ENCODE results near the gene RHOU. TPM values are rescaled to one million over a fixed set of nuclear protein-coding genes. Genes with fewer than 3 reads are reported as not detected.

The RHOU gene
- total and polyA plus RNA-seq, 2 experiments from 2014 or later: 0.95 to 4.4 TPM

DNA sequence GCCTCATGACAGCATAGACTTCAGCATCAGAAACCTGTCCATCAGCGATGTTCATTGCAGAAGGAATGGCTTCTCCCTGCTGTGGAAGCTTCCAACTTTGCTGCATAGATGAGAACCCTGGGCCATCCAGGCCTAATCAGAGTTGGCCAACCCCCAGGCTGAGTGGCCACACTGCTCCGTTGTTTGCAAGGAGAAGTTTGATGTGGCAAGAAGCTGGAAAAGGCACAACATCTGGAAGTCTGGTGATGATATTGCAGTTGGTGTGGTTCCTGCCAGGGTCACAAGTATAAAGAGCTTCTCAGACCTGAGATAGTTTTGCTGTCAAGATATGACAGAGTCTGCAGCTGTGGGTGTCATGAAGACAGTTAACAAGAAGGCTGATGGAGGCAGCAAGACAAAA is 41.2 kb downstream of the RHOU start:
- H3K4me3 ChIP-seq: no peak overlapping the region
- H3K9me2 ChIP-seq (ENCODE audit: insufficient read depth): no peaks in the 10 kb centered on the region
- H3F3A ChIP-seq (replicated peaks; ENCODE audit: low read depth): no peaks in the 10 kb centered on the region
- TF ChIP-seq ZNF331 (CRISPR knock-in tag; IDR thresholded peaks at IDR 0.05; ENCODE audit: low read depth) (no peak), JUNB (IDR thresholded peaks at IDR 0.05; ENCODE audit: unreplicated experiment) (no peak), NANOG (IDR thresholded peaks at IDR 0.05; ENCODE audit: borderline replicate concordance) (no peak), POLR2AphosphoS5 (IDR thresholded peaks at IDR 0.05; ENCODE audit: low read depth) (no peak), EZH2phosphoT487 (IDR thresholded peaks at IDR 0.05; ENCODE audit: unreplicated experiment) (no peak), ZNF114 (CRISPR knock-in tag; IDR thresholded peaks at IDR 0.05) (no peak), EZH2 (IDR thresholded peaks at IDR 0.05; ENCODE audit: low read depth, unreplicated experiment) (no peak), STAT1 (IDR thresholded peaks at IDR 0.05; ENCODE audit: unreplicated experiment) (no peak), CREB1 (CRISPR knock-in tag; IDR thresholded peaks at IDR 0.05; ENCODE audit: low read depth) (no peak)
- TF ChIP-seq, protein P1, sequence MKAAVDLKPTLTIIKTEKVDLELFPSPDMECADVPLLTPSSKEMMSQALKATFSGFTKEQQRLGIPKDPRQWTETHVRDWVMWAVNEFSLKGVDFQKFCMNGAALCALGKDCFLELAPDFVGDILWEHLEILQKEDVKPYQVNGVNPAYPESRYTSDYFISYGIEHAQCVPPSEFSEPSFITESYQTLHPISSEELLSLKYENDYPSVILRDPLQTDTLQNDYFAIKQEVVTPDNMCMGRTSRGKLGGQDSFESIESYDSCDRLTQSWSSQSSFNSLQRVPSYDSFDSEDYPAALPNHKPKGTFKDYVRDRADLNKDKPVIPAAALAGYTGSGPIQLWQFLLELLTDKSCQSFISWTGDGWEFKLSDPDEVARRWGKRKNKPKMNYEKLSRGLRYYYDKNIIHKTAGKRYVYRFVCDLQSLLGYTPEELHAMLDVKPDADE (IDR thresholded peaks at IDR 0.05): no peak
- TF ChIP-seq, protein P2, sequence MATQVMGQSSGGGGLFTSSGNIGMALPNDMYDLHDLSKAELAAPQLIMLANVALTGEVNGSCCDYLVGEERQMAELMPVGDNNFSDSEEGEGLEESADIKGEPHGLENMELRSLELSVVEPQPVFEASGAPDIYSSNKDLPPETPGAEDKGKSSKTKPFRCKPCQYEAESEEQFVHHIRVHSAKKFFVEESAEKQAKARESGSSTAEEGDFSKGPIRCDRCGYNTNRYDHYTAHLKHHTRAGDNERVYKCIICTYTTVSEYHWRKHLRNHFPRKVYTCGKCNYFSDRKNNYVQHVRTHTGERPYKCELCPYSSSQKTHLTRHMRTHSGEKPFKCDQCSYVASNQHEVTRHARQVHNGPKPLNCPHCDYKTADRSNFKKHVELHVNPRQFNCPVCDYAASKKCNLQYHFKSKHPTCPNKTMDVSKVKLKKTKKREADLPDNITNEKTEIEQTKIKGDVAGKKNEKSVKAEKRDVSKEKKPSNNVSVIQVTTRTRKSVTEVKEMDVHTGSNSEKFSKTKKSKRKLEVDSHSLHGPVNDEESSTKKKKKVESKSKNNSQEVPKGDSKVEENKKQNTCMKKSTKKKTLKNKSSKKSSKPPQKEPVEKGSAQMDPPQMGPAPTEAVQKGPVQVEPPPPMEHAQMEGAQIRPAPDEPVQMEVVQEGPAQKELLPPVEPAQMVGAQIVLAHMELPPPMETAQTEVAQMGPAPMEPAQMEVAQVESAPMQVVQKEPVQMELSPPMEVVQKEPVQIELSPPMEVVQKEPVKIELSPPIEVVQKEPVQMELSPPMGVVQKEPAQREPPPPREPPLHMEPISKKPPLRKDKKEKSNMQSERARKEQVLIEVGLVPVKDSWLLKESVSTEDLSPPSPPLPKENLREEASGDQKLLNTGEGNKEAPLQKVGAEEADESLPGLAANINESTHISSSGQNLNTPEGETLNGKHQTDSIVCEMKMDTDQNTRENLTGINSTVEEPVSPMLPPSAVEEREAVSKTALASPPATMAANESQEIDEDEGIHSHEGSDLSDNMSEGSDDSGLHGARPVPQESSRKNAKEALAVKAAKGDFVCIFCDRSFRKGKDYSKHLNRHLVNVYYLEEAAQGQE (IDR thresholded peaks at IDR 0.05; ENCODE audit: unreplicated experiment): no peak
- TF ChIP-seq, protein P3, sequence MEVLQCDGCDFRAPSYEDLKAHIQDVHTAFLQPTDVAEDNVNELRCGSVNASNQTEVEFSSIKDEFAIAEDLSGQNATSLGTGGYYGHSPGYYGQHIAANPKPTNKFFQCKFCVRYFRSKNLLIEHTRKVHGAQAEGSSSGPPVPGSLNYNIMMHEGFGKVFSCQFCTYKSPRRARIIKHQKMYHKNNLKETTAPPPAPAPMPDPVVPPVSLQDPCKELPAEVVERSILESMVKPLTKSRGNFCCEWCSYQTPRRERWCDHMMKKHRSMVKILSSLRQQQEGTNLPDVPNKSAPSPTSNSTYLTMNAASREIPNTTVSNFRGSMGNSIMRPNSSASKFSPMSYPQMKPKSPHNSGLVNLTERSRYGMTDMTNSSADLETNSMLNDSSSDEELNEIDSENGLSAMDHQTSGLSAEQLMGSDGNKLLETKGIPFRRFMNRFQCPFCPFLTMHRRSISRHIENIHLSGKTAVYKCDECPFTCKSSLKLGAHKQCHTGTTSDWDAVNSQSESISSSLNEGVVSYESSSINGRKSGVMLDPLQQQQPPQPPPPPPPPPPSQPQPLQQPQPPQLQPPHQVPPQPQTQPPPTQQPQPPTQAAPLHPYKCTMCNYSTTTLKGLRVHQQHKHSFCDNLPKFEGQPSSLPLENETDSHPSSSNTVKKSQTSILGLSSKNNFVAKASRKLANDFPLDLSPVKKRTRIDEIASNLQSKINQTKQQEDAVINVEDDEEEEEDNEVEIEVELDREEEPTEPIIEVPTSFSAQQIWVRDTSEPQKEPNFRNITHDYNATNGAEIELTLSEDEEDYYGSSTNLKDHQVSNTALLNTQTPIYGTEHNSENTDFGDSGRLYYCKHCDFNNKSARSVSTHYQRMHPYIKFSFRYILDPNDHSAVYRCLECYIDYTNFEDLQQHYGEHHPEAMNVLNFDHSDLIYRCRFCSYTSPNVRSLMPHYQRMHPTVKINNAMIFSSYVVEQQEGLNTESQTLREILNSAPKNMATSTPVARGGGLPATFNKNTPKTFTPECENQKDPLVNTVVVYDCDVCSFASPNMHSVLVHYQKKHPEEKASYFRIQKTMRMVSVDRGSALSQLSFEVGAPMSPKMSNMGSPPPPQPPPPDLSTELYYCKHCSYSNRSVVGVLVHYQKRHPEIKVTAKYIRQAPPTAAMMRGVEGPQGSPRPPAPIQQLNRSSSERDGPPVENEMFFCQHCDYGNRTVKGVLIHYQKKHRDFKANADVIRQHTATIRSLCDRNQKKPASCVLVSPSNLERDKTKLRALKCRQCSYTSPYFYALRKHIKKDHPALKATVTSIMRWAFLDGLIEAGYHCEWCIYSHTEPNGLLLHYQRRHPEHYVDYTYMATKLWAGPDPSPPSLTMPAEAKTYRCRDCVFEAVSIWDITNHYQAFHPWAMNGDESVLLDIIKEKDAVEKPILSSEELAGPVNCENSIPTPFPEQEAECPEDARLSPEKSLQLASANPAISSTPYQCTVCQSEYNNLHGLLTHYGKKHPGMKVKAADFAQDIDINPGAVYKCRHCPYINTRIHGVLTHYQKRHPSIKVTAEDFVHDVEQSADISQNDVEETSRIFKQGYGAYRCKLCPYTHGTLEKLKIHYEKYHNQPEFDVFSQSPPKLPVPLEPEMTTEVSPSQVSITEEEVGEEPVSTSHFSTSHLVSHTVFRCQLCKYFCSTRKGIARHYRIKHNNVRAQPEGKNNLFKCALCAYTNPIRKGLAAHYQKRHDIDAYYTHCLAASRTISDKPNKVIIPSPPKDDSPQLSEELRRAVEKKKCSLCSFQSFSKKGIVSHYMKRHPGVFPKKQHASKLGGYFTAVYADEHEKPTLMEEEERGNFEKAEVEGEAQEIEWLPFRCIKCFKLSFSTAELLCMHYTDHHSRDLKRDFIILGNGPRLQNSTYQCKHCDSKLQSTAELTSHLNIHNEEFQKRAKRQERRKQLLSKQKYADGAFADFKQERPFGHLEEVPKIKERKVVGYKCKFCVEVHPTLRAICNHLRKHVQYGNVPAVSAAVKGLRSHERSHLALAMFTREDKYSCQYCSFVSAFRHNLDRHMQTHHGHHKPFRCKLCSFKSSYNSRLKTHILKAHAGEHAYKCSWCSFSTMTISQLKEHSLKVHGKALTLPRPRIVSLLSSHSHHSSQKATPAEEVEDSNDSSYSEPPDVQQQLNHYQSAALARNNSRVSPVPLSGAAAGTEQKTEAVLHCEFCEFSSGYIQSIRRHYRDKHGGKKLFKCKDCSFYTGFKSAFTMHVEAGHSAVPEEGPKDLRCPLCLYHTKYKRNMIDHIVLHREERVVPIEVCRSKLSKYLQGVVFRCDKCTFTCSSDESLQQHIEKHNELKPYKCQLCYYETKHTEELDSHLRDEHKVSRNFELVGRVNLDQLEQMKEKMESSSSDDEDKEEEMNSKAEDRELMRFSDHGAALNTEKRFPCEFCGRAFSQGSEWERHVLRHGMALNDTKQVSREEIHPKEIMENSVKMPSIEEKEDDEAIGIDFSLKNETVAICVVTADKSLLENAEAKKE (CRISPR knock-in tag; IDR thresholded peaks at IDR 0.05): no peak
- TF ChIP-seq, protein P4, sequence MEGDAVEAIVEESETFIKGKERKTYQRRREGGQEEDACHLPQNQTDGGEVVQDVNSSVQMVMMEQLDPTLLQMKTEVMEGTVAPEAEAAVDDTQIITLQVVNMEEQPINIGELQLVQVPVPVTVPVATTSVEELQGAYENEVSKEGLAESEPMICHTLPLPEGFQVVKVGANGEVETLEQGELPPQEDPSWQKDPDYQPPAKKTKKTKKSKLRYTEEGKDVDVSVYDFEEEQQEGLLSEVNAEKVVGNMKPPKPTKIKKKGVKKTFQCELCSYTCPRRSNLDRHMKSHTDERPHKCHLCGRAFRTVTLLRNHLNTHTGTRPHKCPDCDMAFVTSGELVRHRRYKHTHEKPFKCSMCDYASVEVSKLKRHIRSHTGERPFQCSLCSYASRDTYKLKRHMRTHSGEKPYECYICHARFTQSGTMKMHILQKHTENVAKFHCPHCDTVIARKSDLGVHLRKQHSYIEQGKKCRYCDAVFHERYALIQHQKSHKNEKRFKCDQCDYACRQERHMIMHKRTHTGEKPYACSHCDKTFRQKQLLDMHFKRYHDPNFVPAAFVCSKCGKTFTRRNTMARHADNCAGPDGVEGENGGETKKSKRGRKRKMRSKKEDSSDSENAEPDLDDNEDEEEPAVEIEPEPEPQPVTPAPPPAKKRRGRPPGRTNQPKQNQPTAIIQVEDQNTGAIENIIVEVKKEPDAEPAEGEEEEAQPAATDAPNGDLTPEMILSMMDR (conservative IDR thresholded peaks at IDR 0.05; ENCODE audit: low read depth in 2 of 2): no peak
- Mint-ChIP-seq H3K27ac (no peak overlapping the region), H3K27me3 (ENCODE audit: insufficient read depth, low read depth, poor library complexity) (peaks cover 2% of the 10 kb centered on the region), H3K4me3 (no peak overlapping the region), H3K9me3 (peaks cover 5% of the 10 kb centered on the region; the same call in 2 of the 3 replicates), H3K36me3 (ENCODE audit: low read depth) (no peaks in the 10 kb centered on the region), H3K4me1 (no peaks in the 10 kb centered on the region; the same call in 2 of the 3 replicates)
- H3K4me2 ChIP-seq: no peak overlapping the region
- H3K27ac ChIP-seq (ENCODE audit: low read depth): no peak overlapping the region
- H4K20me1 ChIP-seq (replicated peaks; ENCODE audit: insufficient read depth): no peaks in the 10 kb centered on the region
- H3K79me2 ChIP-seq (replicated peaks; ENCODE audit: insufficient read depth): no peaks in the 10 kb centered on the region
- H3K4me1 ChIP-seq (ENCODE audit: insufficient read depth): no peaks in the 10 kb centered on the region
- ATAC-seq (no peak), DNase-seq (ENCODE audit: low spot score) (no peak)
- H3K36me3 ChIP-seq (ENCODE audit: insufficient read depth): no peaks in the 10 kb centered on the region
- no peak overlapping the region for H2AFZ ChIP-seq
- no peaks in the 10 kb centered on the region for H3K27me3 ChIP-seq (ENCODE audit: insufficient read depth)
